ENCODE results near the gene GAS2L1.

GRCh38 chr22:29339381-29340235 lies 33.2 kb downstream of the GAS2L1 start:
- TF ChIP-seq GATA2 (IDR thresholded peaks at IDR 0.05; ENCODE audit: low read depth, low read length) (no peak), GATA3 (IDR thresholded peaks at IDR 0.05; ENCODE audit: low read depth, low read length) (no peak)
